ENCODE measurements around the gene TMEM170A. TPM values are rescaled to one million over a fixed set of nuclear protein-coding genes. Genes with fewer than 3 reads are reported as not detected.

TMEM170A gene
- total RNA-seq, 2 donors from 2014 or later: 72.7 to 74.8 TPM

GRCh38 chr16:75486676-75487313, 22.3 kb upstream of the TMEM170A start:
- 100% methylated on average over 2 of the region's 2 CpGs for WGBS, 2 experiments (ENCODE audit: insufficient coverage in 1 of 2, insufficient read length in 1 of 2)
- H3K9me3 Mint-ChIP-seq: no peaks in the 10 kb centered on the region

GRCh38 chr16:75486014-75486675, 21.7 kb upstream of the TMEM170A start:
- Mint-ChIP-seq H3K36me3 (ENCODE audit: low read depth) (peaks cover 2% of the 10 kb centered on the region), H3K4me3 (no peak overlapping the region), H3K4me1 (no peaks in the 10 kb centered on the region), H3K27ac (no peak overlapping the region), H3K9me3 (no peaks in the 10 kb centered on the region), H3K27me3 (ENCODE audit: insufficient read depth) (no peaks in the 10 kb centered on the region)
- TF ChIP-seq CTCF (conservative IDR thresholded peaks at IDR 0.05): no peak
- no peak overlapping the region for H3K4me3 ChIP-seq (ENCODE audit: low read length)
- H3K4me1 ChIP-seq (ENCODE audit: control insufficient read depth, insufficient read depth, low read length): no peaks in the 10 kb centered on the region
- H3K9me3 ChIP-seq (ENCODE audit: control insufficient read depth, low read length): no peaks in the 10 kb centered on the region
- no peaks in the 10 kb centered on the region for H3K27me3 ChIP-seq (ENCODE audit: control insufficient read depth, insufficient read depth, low read length, poor library complexity, severe bottlenecking)
- 87 to 90% methylated on average over 6 to 9 of the region's 9 CpGs for WGBS, 2 experiments (ENCODE audit: insufficient coverage in 1 of 2, insufficient read length in 1 of 2)
- H3K36me3 ChIP-seq (ENCODE audit: control insufficient read depth, insufficient read depth, low read length): no peaks in the 10 kb centered on the region
- H3K27ac ChIP-seq (ENCODE audit: low read depth, low read length): no peak overlapping the region
- H3K9ac ChIP-seq (ENCODE audit: extremely low read depth, low read length, poor library complexity, severe bottlenecking): no peak overlapping the region
- DNase-seq: no peak

More at GRCh38 chr16:75486676-75487313, 22.3 kb upstream of the TMEM170A start:
- peaks cover 2% of the 10 kb centered on the region for H3K36me3 Mint-ChIP-seq (ENCODE audit: low read depth)
- H3K9me3 ChIP-seq (ENCODE audit: control insufficient read depth, low read length): no peaks in the 10 kb centered on the region
- no peak for TF ChIP-seq CTCF (conservative IDR thresholded peaks at IDR 0.05)
- H3K4me1 ChIP-seq (ENCODE audit: control insufficient read depth, insufficient read depth, low read length): no peaks in the 10 kb centered on the region
- H3K4me1 Mint-ChIP-seq: no peaks in the 10 kb centered on the region
- H3K27ac ChIP-seq (ENCODE audit: low read depth, low read length): no peak overlapping the region
- no peak overlapping the region for H3K9ac ChIP-seq (ENCODE audit: extremely low read depth, low read length, poor library complexity, severe bottlenecking)
- H3K27me3 Mint-ChIP-seq (ENCODE audit: insufficient read depth): no peaks in the 10 kb centered on the region
- no peak for DNase-seq
- no peaks in the 10 kb centered on the region for H3K27me3 ChIP-seq (ENCODE audit: control insufficient read depth, insufficient read depth, low read length, poor library complexity, severe bottlenecking)
- H3K4me3 ChIP-seq (ENCODE audit: low read length): no peak overlapping the region
- no peak overlapping the region for H3K27ac Mint-ChIP-seq
- no peak overlapping the region for H3K4me3 Mint-ChIP-seq
- no peaks in the 10 kb centered on the region for H3K36me3 ChIP-seq (ENCODE audit: control insufficient read depth, insufficient read depth, low read length)

- Histone ChIP-seq H3K27me3 (ENCODE audit: control insufficient read depth, insufficient read depth, low read length, poor library complexity, severe bottlenecking) (no peaks in the 10 kb centered on the region), H3K4me3 (ENCODE audit: low read length) (no peak overlapping the region), H3K9me3 (ENCODE audit: control insufficient read depth, low read length) (no peaks in the 10 kb centered on the region), H3K9ac (ENCODE audit: extremely low read depth, low read length, poor library complexity, severe bottlenecking) (no peak overlapping the region), H3K27ac (ENCODE audit: low read depth, low read length) (no peak overlapping the region), H3K4me1 (ENCODE audit: control insufficient read depth, insufficient read depth, low read length) (no peaks in the 10 kb centered on the region), H3K36me3 (ENCODE audit: control insufficient read depth, insufficient read depth, low read length) (no peaks in the 10 kb centered on the region)
- DNase-seq: no peak
- Mint-ChIP-seq H3K27ac (no peak overlapping the region), H3K36me3 (ENCODE audit: low read depth) (peaks cover 4% of the 10 kb centered on the region), H3K9me3 (no peaks in the 10 kb centered on the region), H3K4me1 (no peaks in the 10 kb centered on the region), H3K27me3 (ENCODE audit: insufficient read depth) (no peaks in the 10 kb centered on the region), H3K4me3 (no peak overlapping the region)
- 87 to 94% methylated on average over 7 of the region's 7 CpGs for WGBS, 2 experiments (ENCODE audit: insufficient coverage in 1 of 2, insufficient read length in 1 of 2)
- TF ChIP-seq CTCF (conservative IDR thresholded peaks at IDR 0.05): no peak
Measured at GRCh38 chr16:75485230-75486013, 20.9 kb upstream of the TMEM170A start.

All from endodermal cell (in vitro differentiated cells).